ENCODE results near the gene LKAAEAR1.

GRCh38 chr20:64091770-64092169, 7.6 kb upstream of the LKAAEAR1 start:
- TF ChIP-seq CTCF (IDR thresholded peaks at IDR 0.05; ENCODE audit: poor library complexity), result no peak
- TF ChIP-seq EZH2 (IDR thresholded peaks at IDR 0.05; ENCODE audit: borderline replicate concordance), result no peak
- TF ChIP-seq EZH2phosphoT487 (IDR thresholded peaks at IDR 0.05; ENCODE audit: low read depth, severe bottlenecking, unreplicated experiment), result no peak

All from hepatocyte (in vitro differentiated cells).